ENCODE data around the gene ADA. TPM values are rescaled to one million over a fixed set of nuclear protein-coding genes. Genes with fewer than 3 reads are reported as not detected.
A peak's percentile ranks its signal among the peaks of the same experiment; 100 is the strongest.

Gene ADA
- total RNA-seq, 4 donors from 2014 or later, result 4.0 to 13.9 (median 7.1) TPM

- 71 to 80% methylated on average over 9 of the region's 9 CpGs for WGBS, 2 donors
- DNase-seq, result no peak
- no peak for TF ChIP-seq POLR2A (IDR thresholded peaks at IDR 0.05)
- TF ChIP-seq, protein P1, sequence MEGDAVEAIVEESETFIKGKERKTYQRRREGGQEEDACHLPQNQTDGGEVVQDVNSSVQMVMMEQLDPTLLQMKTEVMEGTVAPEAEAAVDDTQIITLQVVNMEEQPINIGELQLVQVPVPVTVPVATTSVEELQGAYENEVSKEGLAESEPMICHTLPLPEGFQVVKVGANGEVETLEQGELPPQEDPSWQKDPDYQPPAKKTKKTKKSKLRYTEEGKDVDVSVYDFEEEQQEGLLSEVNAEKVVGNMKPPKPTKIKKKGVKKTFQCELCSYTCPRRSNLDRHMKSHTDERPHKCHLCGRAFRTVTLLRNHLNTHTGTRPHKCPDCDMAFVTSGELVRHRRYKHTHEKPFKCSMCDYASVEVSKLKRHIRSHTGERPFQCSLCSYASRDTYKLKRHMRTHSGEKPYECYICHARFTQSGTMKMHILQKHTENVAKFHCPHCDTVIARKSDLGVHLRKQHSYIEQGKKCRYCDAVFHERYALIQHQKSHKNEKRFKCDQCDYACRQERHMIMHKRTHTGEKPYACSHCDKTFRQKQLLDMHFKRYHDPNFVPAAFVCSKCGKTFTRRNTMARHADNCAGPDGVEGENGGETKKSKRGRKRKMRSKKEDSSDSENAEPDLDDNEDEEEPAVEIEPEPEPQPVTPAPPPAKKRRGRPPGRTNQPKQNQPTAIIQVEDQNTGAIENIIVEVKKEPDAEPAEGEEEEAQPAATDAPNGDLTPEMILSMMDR (IDR thresholded peaks at IDR 0.05), result no peak
- intact Hi-C loops (cut with DNase I), result no loop called here
- Histone ChIP-seq H3K27me3 (no peaks in the 10 kb centered on the region), H3K4me3 (replicated peaks in 1 of 3) (no peak overlapping the region), H3K9me3 (no peaks in the 10 kb centered on the region), H3K36me3 (no peaks in the 10 kb centered on the region), H3K27ac (peak overlapping the region in 2 of 3 donors; percentile 45 to 51), H3K4me1 (peaks cover 0 to 11% of the 10 kb centered on the region in 2 donors)
These were observed 39.4 kb upstream of the ADA start for GRCh38 chr20:44690781-44691423.

DNA sequence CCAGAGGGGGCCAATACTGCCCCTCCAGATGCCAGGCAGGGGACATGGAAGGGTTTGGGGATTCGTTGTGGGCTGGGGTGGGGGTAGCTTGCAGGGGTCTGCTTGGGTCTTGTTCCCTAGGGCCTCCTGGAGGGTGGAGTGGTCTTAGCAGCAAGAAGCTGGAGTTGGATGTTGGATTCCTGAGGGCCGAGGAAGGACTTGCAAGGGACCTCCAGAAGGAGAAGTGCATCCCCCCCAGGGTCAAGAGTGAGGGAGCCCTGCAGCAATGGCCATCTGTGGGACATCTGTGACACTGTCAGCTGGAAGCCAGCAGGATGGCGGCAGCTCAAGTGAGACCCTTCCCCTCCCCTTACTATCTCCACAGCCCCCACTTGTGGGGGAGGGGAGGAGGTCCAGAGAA is 38.3 kb upstream of the ADA start:
- no peak for DNase-seq
- intact Hi-C loops (cut with DNase I), result no loop called here
- 54 to 72% methylated on average over 3 of the region's 3 CpGs for WGBS, 2 donors

GRCh38 chr20:44688053-44688625 is 36.6 kb upstream of the ADA start:
- Histone ChIP-seq H3K27me3 (no peaks in the 10 kb centered on the region), H3K36me3 (no peaks in the 10 kb centered on the region), H3K9me3 (no peaks in the 10 kb centered on the region), H3K4me1 (peaks cover 0 to 9% of the 10 kb centered on the region in 2 donors), H3K4me3 (replicated peaks in 1 of 3) (no peak overlapping the region), H3K27ac (no peak overlapping the region)
- DNase-seq, result no peak
- TF ChIP-seq POLR2A (IDR thresholded peaks at IDR 0.05), result no peak
- TF ChIP-seq, protein P1 (IDR thresholded peaks at IDR 0.05), result no peak
- 68 to 71% methylated on average over 7 of the region's 7 CpGs for WGBS, 2 donors
- intact Hi-C loops (cut with DNase I), result no loop called here

More for the DNA sequence above, 38.3 kb upstream of the ADA start:
- H3K9me3 ChIP-seq, result no peaks in the 10 kb centered on the region
- no peak for TF ChIP-seq POLR2A (IDR thresholded peaks at IDR 0.05)
- TF ChIP-seq, protein P1 (IDR thresholded peaks at IDR 0.05), result no peak
- H3K27ac ChIP-seq, result no peak overlapping the region
- H3K4me3 ChIP-seq (replicated peaks in 1 of 3), result no peak overlapping the region
- H3K36me3 ChIP-seq, result no peaks in the 10 kb centered on the region
- H3K27me3 ChIP-seq, result no peaks in the 10 kb centered on the region
- H3K4me1 ChIP-seq, result peaks cover 0 to 12% of the 10 kb centered on the region in 2 donors

- TF ChIP-seq, protein P1 (IDR thresholded peaks at IDR 0.05), result no peak
- TF ChIP-seq POLR2A (IDR thresholded peaks at IDR 0.05), result no peak
- H3K4me3 ChIP-seq (replicated peaks in 1 of 3), result no peak overlapping the region
- peaks cover 0 to 4% of the 10 kb centered on the region in 2 donors for H3K4me1 ChIP-seq
- intact Hi-C loops (cut with DNase I), result no loop called here
- no peaks in the 10 kb centered on the region for H3K36me3 ChIP-seq
- 90 to 96% methylated on average over 4 of the region's 4 CpGs for WGBS, 2 donors
- H3K27me3 ChIP-seq, result no peaks in the 10 kb centered on the region
- H3K9me3 ChIP-seq, result no peaks in the 10 kb centered on the region
- no peak for DNase-seq
- no peak overlapping the region for H3K27ac ChIP-seq
These were observed 35.4 kb upstream of the ADA start for GRCh38 chr20:44686934-44687333.
